Natural killer cell (primary cell): ENCODE measurements around the gene COG2. TPM values are rescaled to one million over a fixed set of nuclear protein-coding genes. Genes with fewer than 3 reads are reported as not detected.

Source experiments
- ATAC-seq, 3 donors: fragments of 150-1000 bp in 2 of 3; fragments of 200-7000 bp in 1 of 3; cut with Tn5 transposase; 1 replicate in 1 of 3; 2 replicates in 2 of 3; pipeline ENCODE4 v1.10.0; 2021; ENCODE audit warnings: mild to moderate bottlenecking in 2 of 3, moderate library complexity in 2 of 3
- DNase-seq, 2 donors: peaks; one replicate each; pipeline versions ENCODE4 v3.0.0 to v3.0.0-alpha.2; 2013 to 2021; ENCODE audit warnings: mixed read lengths in 1 of 2
- H3K27ac ChIP-seq: one replicate; pipeline ENCODE4 v1.5.1; 2013; ENCODE audit warnings: mild to moderate bottlenecking, low read length
- H3K27me3 ChIP-seq: one replicate; pipeline ENCODE4 v1.6.1; 2013; ENCODE audit warnings: low read length; ENCODE audit not compliant: control insufficient read depth, insufficient read depth
- H3K36me3 ChIP-seq: one replicate; pipeline ENCODE4 v1.6.1; 2013; ENCODE audit warnings: low read length; ENCODE audit not compliant: control insufficient read depth, insufficient read depth
- H3K4me1 ChIP-seq: one replicate; pipeline ENCODE4 v1.6.1; 2013; ENCODE audit warnings: low read length; ENCODE audit not compliant: control insufficient read depth, insufficient read depth
- H3K4me3 ChIP-seq: one replicate; pipeline ENCODE4 v1.5.1; 2013; ENCODE audit warnings: low read length
- H3K9me3 ChIP-seq: one replicate; pipeline ENCODE4 v1.6.1; 2013; ENCODE audit warnings: low read length; ENCODE audit not compliant: control insufficient read depth, insufficient read depth
- H3K27ac Mint-ChIP-seq, 2 donors: one replicate each; pipeline ENCODE4 v1.8.0; 2022; ENCODE audit warnings: mild to moderate bottlenecking in 2 of 2, mixed read lengths in 2 of 2, moderate library complexity in 1 of 2
- H3K27me3 Mint-ChIP-seq, 2 donors: one replicate each; pipeline ENCODE4 v1.8.0; 2022; ENCODE audit warnings: low read depth in 2 of 2, mixed read lengths in 2 of 2
- H3K36me3 Mint-ChIP-seq: one replicate; pipeline ENCODE4 v1.8.0; 2022; ENCODE audit warnings: mixed read lengths
- H3K4me1 Mint-ChIP-seq, 2 donors: one replicate each; pipeline ENCODE4 v1.8.0; 2022; ENCODE audit warnings: mixed read lengths in 2 of 2
- H3K4me3 Mint-ChIP-seq: one replicate; pipeline ENCODE4 v1.8.0; 2022; ENCODE audit warnings: mild to moderate bottlenecking, moderate library complexity, mixed read lengths
- H3K9me3 Mint-ChIP-seq, 2 donors: one replicate each; pipeline ENCODE4 v1.8.0; 2022; ENCODE audit warnings: mixed read lengths in 2 of 2
- WGBS: methylation state at CpG from one replicate; pipeline ENCODE4 v1.1.7; 2013; ENCODE audit warnings: missing lambda C conversion rate; ENCODE audit not compliant: insufficient coverage; 5-methylcytosine and 5-hydroxymethylcytosine counted together
- intact Hi-C: fragments of 100-400 bp; cut with micrococcal nuclease; formaldehyde crosslinking; loops from one replicate; pipeline ENCODE4 v1.14.2; 2022
- total RNA-seq, 4 donors: library from RNA; stranded (reverse); fragments of 120-200 nt in 1 of 4; gene quantifications; one replicate each; pipeline versions ENCODE4 v1.2.3 to v1.2.4, GENCODE V29; 2013 to 2022
- TF ChIP-seq, protein P1 (sequence below): fragments of 200-600 bp; IDR thresholded peaks from one replicate; pipeline ENCODE4 v1.8.0; 2022; ENCODE audit warnings: antibody characterized with exemption

COG2 gene
- total RNA-seq, 3 donors from 2014 or later (not counting 1 experiment from before 2014, with no cell fraction given): 15.8 to 24.1 (median 17.5) TPM

DNA sequence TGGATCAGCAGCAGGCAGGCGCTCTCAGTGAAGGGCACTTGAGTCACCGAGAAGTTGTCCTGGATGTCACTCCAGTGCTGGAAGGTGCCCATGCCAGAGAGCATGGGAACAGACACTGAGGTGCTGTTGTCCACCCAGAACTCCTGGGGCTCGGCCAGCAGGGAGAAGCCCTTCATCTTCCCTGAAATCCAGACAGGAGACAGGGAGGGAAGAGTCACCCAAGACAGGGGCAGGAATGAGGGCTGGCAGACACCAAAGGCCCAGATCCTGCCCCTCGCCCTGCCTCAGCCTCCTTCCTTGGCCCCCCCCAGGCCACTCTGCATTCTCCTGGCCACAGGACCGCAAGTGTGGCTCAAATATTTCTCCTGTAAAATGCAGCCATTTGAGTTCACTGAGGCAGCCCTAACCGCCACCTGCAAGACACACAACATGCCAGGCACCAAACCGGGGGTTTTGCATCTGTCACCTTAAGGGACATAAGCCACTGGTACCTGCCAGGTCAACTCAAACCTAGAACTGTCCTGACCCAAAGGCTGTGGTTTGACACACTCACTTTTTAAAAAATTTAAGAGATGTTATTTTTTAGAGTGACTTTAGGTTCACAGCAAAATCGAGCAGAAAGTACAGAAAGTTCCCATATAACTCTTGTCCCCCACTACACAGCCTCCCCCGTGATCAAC is 63.9 kb downstream of the COG2 start:
- no peaks in the 10 kb centered on the region for H3K27me3 ChIP-seq
- ATAC-seq: no peak
- H3K4me1 ChIP-seq: peaks cover 28% of the 10 kb centered on the region
- Mint-ChIP-seq H3K36me3 (no peaks in the 10 kb centered on the region), H3K9me3 (no peaks in the 10 kb centered on the region), H3K4me3 (no peak overlapping the region), H3K27ac (no peak overlapping the region), H3K27me3 (peaks cover 0 to 2% of the 10 kb centered on the region in 2 donors), H3K4me1 (peaks cover 9 to 19% of the 10 kb centered on the region in 2 donors)
- no peak for DNase-seq
- TF ChIP-seq, protein P1, sequence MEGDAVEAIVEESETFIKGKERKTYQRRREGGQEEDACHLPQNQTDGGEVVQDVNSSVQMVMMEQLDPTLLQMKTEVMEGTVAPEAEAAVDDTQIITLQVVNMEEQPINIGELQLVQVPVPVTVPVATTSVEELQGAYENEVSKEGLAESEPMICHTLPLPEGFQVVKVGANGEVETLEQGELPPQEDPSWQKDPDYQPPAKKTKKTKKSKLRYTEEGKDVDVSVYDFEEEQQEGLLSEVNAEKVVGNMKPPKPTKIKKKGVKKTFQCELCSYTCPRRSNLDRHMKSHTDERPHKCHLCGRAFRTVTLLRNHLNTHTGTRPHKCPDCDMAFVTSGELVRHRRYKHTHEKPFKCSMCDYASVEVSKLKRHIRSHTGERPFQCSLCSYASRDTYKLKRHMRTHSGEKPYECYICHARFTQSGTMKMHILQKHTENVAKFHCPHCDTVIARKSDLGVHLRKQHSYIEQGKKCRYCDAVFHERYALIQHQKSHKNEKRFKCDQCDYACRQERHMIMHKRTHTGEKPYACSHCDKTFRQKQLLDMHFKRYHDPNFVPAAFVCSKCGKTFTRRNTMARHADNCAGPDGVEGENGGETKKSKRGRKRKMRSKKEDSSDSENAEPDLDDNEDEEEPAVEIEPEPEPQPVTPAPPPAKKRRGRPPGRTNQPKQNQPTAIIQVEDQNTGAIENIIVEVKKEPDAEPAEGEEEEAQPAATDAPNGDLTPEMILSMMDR: no peak
- no peak overlapping the region for H3K27ac ChIP-seq
- 87% methylated on average over 9 of the region's 9 CpGs for WGBS
- no peaks in the 10 kb centered on the region for H3K36me3 ChIP-seq
- intact Hi-C loops: no loop called here
- H3K4me3 ChIP-seq: no peak overlapping the region
- no peaks in the 10 kb centered on the region for H3K9me3 ChIP-seq

DNA sequence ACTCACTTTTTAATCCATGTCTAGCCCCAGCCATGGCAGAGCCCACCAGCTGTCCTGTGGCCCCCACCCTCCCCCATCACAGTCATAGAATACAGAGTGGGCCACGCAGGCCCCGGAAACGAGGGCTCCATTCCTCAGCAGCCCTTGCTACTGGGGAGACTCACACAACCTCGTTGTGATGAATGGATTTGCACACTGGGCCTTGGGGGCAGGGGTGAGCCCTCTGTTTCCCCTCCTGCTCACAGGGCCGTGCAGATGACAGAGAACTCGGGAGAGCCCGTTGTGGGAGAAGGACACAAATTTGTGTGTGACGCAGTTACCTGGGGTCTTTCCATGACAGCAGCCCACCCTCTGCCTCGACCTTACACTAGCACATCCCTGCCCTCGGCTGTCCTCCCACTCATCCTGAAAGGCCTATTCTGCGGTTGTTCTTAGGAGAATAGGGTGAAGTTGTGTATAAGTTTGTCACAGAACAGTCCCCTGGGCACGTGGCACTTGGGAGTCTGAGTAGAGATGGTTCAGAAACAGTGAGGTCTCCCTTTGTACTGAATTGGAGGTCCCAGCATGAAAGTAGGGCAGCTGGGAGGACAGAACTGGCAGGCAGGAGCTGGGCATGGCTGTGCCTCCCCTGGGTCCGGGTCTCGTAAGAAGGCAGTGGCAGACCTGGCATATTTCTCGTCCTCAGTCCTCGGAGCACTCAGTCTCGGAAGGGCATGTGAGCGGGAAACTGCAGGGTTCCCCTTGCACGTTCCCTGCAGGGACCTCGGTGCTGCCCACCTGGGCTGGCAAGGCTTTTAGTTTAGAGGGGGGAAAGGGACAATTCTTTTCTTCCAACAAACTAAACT is 64.8 kb downstream of the COG2 start:
- peaks cover 9 to 19% of the 10 kb centered on the region in 2 donors for H3K4me1 Mint-ChIP-seq
- no peaks in the 10 kb centered on the region for H3K36me3 Mint-ChIP-seq
- no peak overlapping the region for H3K4me3 Mint-ChIP-seq
- no peaks in the 10 kb centered on the region for H3K36me3 ChIP-seq
- H3K9me3 Mint-ChIP-seq: no peaks in the 10 kb centered on the region
- H3K4me3 ChIP-seq: no peak overlapping the region
- intact Hi-C loops: no loop called here
- ATAC-seq (no peak), DNase-seq (no peak)
- no peak overlapping the region for H3K27ac Mint-ChIP-seq
- TF ChIP-seq, protein P1: no peak
- H3K27me3 ChIP-seq: no peaks in the 10 kb centered on the region
- 88% methylated on average over 20 of the region's 20 CpGs for WGBS
- H3K27me3 Mint-ChIP-seq: peaks cover 0 to 2% of the 10 kb centered on the region in 2 donors
- H3K9me3 ChIP-seq: no peaks in the 10 kb centered on the region
- H3K4me1 ChIP-seq: peaks cover 28% of the 10 kb centered on the region
- no peak overlapping the region for H3K27ac ChIP-seq

DNA sequence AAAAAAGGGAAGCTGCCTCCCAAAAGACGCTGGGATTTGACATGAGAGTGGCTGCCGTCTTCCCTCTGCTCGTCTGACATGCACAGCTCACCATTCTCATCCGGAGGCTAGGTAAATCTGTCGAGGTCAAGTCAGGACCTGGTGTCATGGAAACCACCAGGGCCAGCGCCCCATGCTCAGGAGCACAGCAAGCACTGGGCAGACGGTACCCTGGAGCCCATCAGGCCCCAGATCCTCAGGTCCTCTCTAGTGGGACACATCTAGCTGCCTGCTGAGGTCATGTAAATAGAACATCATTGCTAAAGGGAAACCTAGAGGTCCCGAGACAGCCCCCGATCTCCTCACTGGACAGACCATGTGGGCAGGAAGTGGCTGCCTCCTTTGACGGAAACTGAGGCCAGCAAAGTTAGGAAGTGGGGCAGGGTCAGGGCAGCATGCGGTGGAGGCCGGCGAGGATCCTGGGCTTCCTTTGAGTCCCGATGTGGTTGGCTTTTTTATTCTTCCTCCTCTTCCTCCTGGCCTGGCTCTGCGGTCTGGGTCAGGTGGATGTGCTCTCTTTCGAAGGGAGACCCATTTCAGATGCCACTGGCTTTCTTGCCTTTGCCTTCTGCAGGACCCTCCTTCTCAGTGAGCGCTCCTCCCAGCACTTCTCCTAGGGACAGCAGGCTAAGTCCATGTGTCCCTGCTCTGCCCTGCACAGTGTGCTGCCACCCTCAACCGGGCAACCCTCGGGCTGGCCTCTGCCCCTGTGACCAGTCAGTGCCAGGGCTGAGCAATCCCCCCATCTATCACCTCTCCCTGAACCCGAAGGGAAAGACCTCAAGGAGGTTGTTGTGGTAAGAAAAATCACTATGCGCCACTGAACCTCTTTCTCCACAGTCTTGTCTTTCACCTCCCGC is 65.7 kb downstream of the COG2 start:
- Histone ChIP-seq H3K27ac (no peak overlapping the region), H3K27me3 (no peaks in the 10 kb centered on the region), H3K9me3 (no peaks in the 10 kb centered on the region), H3K4me1 (peaks cover 25% of the 10 kb centered on the region), H3K36me3 (no peaks in the 10 kb centered on the region), H3K4me3 (no peak overlapping the region)
- TF ChIP-seq, protein P1: no peak
- Mint-ChIP-seq H3K4me1 (peaks cover 9 to 19% of the 10 kb centered on the region in 2 donors), H3K27me3 (peaks cover 0 to 2% of the 10 kb centered on the region in 2 donors), H3K4me3 (no peak overlapping the region), H3K36me3 (no peaks in the 10 kb centered on the region), H3K9me3 (no peaks in the 10 kb centered on the region), H3K27ac (no peak overlapping the region)
- DNase-seq: no peak
- ATAC-seq: no peak
- WGBS: 40% methylated on average over 22 of the region's 22 CpGs
- intact Hi-C loops: no loop called here
